K562 (cell line): ENCODE measurements around the gene SERPINA6. TPM values are rescaled to one million over a fixed set of nuclear protein-coding genes. Genes with fewer than 3 reads are reported as not detected.

Experiments
- ATAC-seq: fragments of 200-7000 bp; cut with Tn5 transposase; 3 replicates; pipeline ENCODE4 v1.9.1; 2020; ENCODE audit warnings: moderate library complexity
- BruUV-seq: library from RNA; stranded (reverse); fragments of 400-500 nt; replicated peaks from 2 replicates; lab custom pipeline; 2021; lab: Mats Ljungman, UMichigan
- CTCF ChIA-PET: fragments of 300-600 bp; formaldehyde crosslinking; extraction: SDS; loops from one replicate; lab custom pipeline; 2021; ENCODE audit warnings: low intra/inter-chr PET ratio; lab: Yijun Ruan, JAX
- POLR2A ChIA-PET: fragments of 300-600, 350-650 bp; sonication (Branson Sonifier 250); formaldehyde crosslinking; extraction: SDS; loops from one replicate; lab custom pipeline; 2021; ENCODE audit warnings: antibody characterized with exemption, inconsistent platforms; lab: Yijun Ruan, JAX
- DNase-seq, 4 experiments: peaks; one replicate each; pipeline versions ENCODE4 v3.0.0 to v3.0.0-alpha.2; 2011 to 2018; ENCODE audit warnings: low spot score in 3 of 4, mixed read lengths in 3 of 4; ENCODE audit errors: extremely low read depth in 1 of 4
- FAIRE-seq: peaks from 2 replicates; lab custom pipeline; 2011; peaks lifted over from hg19 to GRCh38; lab: Jason Lieb, UNC
- H2AFZ ChIP-seq: 2 replicates; pipeline ENCODE4 v1.6.0; 2011; ENCODE audit warnings: low read depth, low read length, control low read depth, inconsistent platforms
- H3K27ac ChIP-seq: fragments of 200-600 bp; 3 replicates; pipeline ENCODE4 v1.8.0; 2011; ENCODE audit warnings: low read depth, mild to moderate bottlenecking, control low read depth, inconsistent platforms, low read length, moderate library complexity, mixed read lengths; ENCODE audit errors: extremely low read depth
- H3K27me3 ChIP-seq, 2 experiments: fragments of 300-600 bp in 1 of 2; 2 replicates in 1 of 2; 3 replicates in 1 of 2; pipeline versions ENCODE4 v1.6.0 to v1.8.0; 2011; ENCODE audit warnings: inconsistent platforms in 2 of 2, low read length in 2 of 2, mild to moderate bottlenecking in 1 of 2, mixed read lengths in 1 of 2, moderate library complexity in 1 of 2; ENCODE audit not compliant: control insufficient read depth in 2 of 2, insufficient read depth in 2 of 2
- H3K36me3 ChIP-seq: fragments of 300-600 bp; 3 replicates; pipeline ENCODE4 v1.8.0; 2011; ENCODE audit warnings: mild to moderate bottlenecking, low read length, inconsistent platforms; ENCODE audit not compliant: control insufficient read depth, insufficient read depth
- H3K4me1 ChIP-seq, 2 experiments: fragments of 200-600 bp in 1 of 2; replicated peaks in 1 of 2; 2 replicates in 1 of 2; 3 replicates in 1 of 2; pipeline versions ENCODE4 v1.5.1 to v1.8.0; 2011; ENCODE audit warnings: inconsistent platforms in 2 of 2, low read length in 2 of 2, mild to moderate bottlenecking in 1 of 2, mixed read lengths in 1 of 2, moderate library complexity in 1 of 2; ENCODE audit not compliant: control insufficient read depth in 2 of 2, insufficient read depth in 2 of 2
- H3K4me2 ChIP-seq: 2 replicates; pipeline ENCODE4 v1.6.1; 2011; ENCODE audit warnings: low read length, control low read depth, inconsistent platforms, mixed read lengths; ENCODE audit not compliant: insufficient read depth
- H3K4me3 ChIP-seq: fragments of 200-600 bp; sonication (generic), shearing (Covaris generic); 2 replicates; pipeline ENCODE4 v1.5.1; 2016; ENCODE audit warnings: control low read depth, inconsistent platforms
- H3K79me2 ChIP-seq: fragments of 200-600 bp; 3 replicates; pipeline ENCODE4 v1.8.0; 2011; ENCODE audit warnings: low read length, inconsistent platforms; ENCODE audit not compliant: control insufficient read depth, insufficient read depth
- H3K9ac ChIP-seq, 2 experiments: 2 replicates each; pipeline versions ENCODE4 v1.6.0 to v1.6.1; 2011; ENCODE audit warnings: low read depth in 2 of 2, low read length in 2 of 2, control low read depth in 1 of 2, inconsistent platforms in 1 of 2, mild to moderate bottlenecking in 1 of 2, mixed read lengths in 1 of 2; ENCODE audit not compliant: insufficient read depth in 1 of 2
- H3K9me1 ChIP-seq: one replicate; pipeline ENCODE4 v1.6.0; 2011; ENCODE audit warnings: inconsistent platforms, mild to moderate bottlenecking, low read length, moderate library complexity; ENCODE audit not compliant: control insufficient read depth, insufficient read depth
- H3K9me3 ChIP-seq: replicated peaks from 2 replicates; pipeline ENCODE4 v1.5.1; 2011; ENCODE audit warnings: low read depth, low read length, inconsistent platforms; ENCODE audit not compliant: control insufficient read depth, insufficient read depth
- H4K20me1 ChIP-seq: replicated peaks from 2 replicates; pipeline ENCODE4 v1.6.1; 2011; ENCODE audit warnings: low read length, inconsistent platforms, mixed read lengths; ENCODE audit not compliant: control insufficient read depth, insufficient read depth
- DACH1 ChIP-seq: fragments of 450-650 bp; IDR thresholded peaks from 2 replicates; pipeline ENCODE4 v1.6.1; 2018; ENCODE audit not compliant: partially characterized antibody
- HSF4 ChIP-seq: fragments of 250-450 bp; sonication (Bioruptor Pico); IDR thresholded peaks from 2 replicates; pipeline ENCODE4 v2.1.2; 2022; ENCODE audit warnings: mild to moderate bottlenecking, moderate library complexity, borderline replicate concordance
- MED1 ChIP-seq: sonication (generic); formaldehyde crosslinking; IDR thresholded peaks from 2 replicates; pipeline ENCODE4 v1.8.1; 2023; ENCODE audit warnings: missing genetic modification reagents, borderline replicate concordance
- NRF1 ChIP-seq, 2 experiments: fragments of 450-650 bp; IDR thresholded peaks in 1 of 2; conservative IDR thresholded peaks in 1 of 2; 2 replicates each; pipeline ENCODE4 v1.6.1; 2014; ENCODE audit warnings: mild to moderate bottlenecking in 2 of 2
- RHOXF2B ChIP-seq: fragments of 250-450 bp; sonication (Bioruptor Pico); conservative IDR thresholded peaks from 2 replicates; pipeline ENCODE4 v1.5.1; 2021
- SLC30A9 ChIP-seq: fragments of 250-450 bp; sonication (Bioruptor Pico); IDR thresholded peaks from 2 replicates; pipeline ENCODE4 v1.8.0; 2022; ENCODE audit warnings: mild to moderate bottlenecking, moderate library complexity
- SMARCA5 ChIP-seq: fragments of 450-650 bp; IDR thresholded peaks from 2 replicates; pipeline ENCODE4 v1.6.1; 2016
- TCF3 ChIP-seq: sonication (generic); formaldehyde crosslinking; IDR thresholded peaks from 2 replicates; pipeline ENCODE4 v1.4.0; 2020; ENCODE audit warnings: mild to moderate bottlenecking, missing genetic modification reagents
- TGIF2 ChIP-seq: sonication (generic); formaldehyde crosslinking; IDR thresholded peaks from 2 replicates; pipeline ENCODE4 v1.8.1; 2022; ENCODE audit warnings: mild to moderate bottlenecking, missing genetic modification reagents, moderate library complexity
- YY1 ChIP-seq, 3 experiments: IDR thresholded peaks; 2 replicates each; pipeline ENCODE4 v1.6.1; 2011; ENCODE audit warnings: low read length in 2 of 3, mild to moderate bottlenecking in 2 of 3, moderate library complexity in 2 of 3, borderline replicate concordance in 1 of 3, control low read depth in 1 of 3, low read depth in 1 of 3; ENCODE audit not compliant: insufficient read depth in 3 of 3, insufficient replicate concordance in 2 of 3, control insufficient read depth in 1 of 3, insufficient read length in 1 of 3; ENCODE audit errors: extremely low read depth in 1 of 3
- ZNF239 ChIP-seq: fragments of 250-450 bp; sonication (Bioruptor Pico); IDR thresholded peaks from 2 replicates; pipeline ENCODE4 v1.4.0; 2020; ENCODE audit warnings: mild to moderate bottlenecking
- ZNF431 ChIP-seq: sonication (generic); formaldehyde crosslinking; IDR thresholded peaks from 2 replicates; pipeline ENCODE4 v1.8.0; 2022; ENCODE audit warnings: mild to moderate bottlenecking, missing genetic modification reagents
- WGBS: fragments of 100-300 bp; shearing (Covaris generic); methylation state at CpG from one replicate; pipeline ENCODE4 v1.1.6; 2016; ENCODE audit warnings: low coverage, mixed read lengths; ENCODE audit not compliant: insufficient coverage; ENCODE audit errors: missing lambda C conversion rate; 5-methylcytosine and 5-hydroxymethylcytosine counted together
- in situ Hi-C: fragments of 300-500 bp; cut with MboI; formaldehyde crosslinking; loops from 4 replicates; pipeline ENCODE4 v1.15.0; 2018; ENCODE audit warnings: inconsistent platforms, mixed read lengths
- intact Hi-C: fragments of 100-400 bp; cut with micrococcal nuclease; formaldehyde crosslinking; loops from 2 replicates; pipeline ENCODE4 v1.14.2; 2022
- polyA plus RNA-seq, 8 experiments: library from polyadenylated mRNA; depleted of rRNA in 4 of 8; stranded (reverse) in 5 of 8; unstranded in 3 of 8; fragments of >200 nt; fragmentation: Nextera tagmentation in 2 of 8; fragmentation: Illumina TruSeq in 1 of 8; extraction: Ambion mirVana in 2 of 8; extraction: Trizol in 1 of 8; gene quantifications; 2 replicates each; pipeline versions ENCODE4 v1.2.1 to v1.2.3, GENCODE V29; 2011 to 2014; ENCODE audit warnings: inconsistent platforms in 1 of 8, missing spikeins in 1 of 8
- total RNA-seq, 7 experiments: library from RNA; depleted of rRNA in 6 of 7; stranded (reverse); fragments of >200 nt in 6 of 7; fragmentation: Illumina TruSeq in 2 of 7; extraction: Trizol in 2 of 7; gene quantifications; 2 replicates each; pipeline versions ENCODE4 v1.2.1 to v1.2.3, GENCODE V29; 2011 to 2021; ENCODE audit warnings: low replicate concordance in 1 of 7
- TF ChIP-seq, protein P1 (sequence below): fragments of 250-450 bp; sonication (Bioruptor Pico); IDR thresholded peaks from 2 replicates; pipeline ENCODE4 v1.4.0; 2020
- TF ChIP-seq, protein P2 (sequence below): fragments of 250-450 bp; sonication (Bioruptor Pico); IDR thresholded peaks from 2 replicates; pipeline ENCODE4 v1.5.1; 2021; ENCODE audit warnings: mild to moderate bottlenecking
- TF ChIP-seq, protein P3 (sequence below): fragments of 450-650 bp; formaldehyde crosslinking; IDR thresholded peaks from 2 replicates; pipeline ENCODE4 v1.4.0; 2022; ENCODE audit warnings: mild to moderate bottlenecking, moderate library complexity

The SERPINA6 gene
- total and polyA plus RNA-seq, 9 of the 15 experiments (the other 6 are each of a cell fraction or from before 2014, with no cell fraction given) = not detected

DNA sequence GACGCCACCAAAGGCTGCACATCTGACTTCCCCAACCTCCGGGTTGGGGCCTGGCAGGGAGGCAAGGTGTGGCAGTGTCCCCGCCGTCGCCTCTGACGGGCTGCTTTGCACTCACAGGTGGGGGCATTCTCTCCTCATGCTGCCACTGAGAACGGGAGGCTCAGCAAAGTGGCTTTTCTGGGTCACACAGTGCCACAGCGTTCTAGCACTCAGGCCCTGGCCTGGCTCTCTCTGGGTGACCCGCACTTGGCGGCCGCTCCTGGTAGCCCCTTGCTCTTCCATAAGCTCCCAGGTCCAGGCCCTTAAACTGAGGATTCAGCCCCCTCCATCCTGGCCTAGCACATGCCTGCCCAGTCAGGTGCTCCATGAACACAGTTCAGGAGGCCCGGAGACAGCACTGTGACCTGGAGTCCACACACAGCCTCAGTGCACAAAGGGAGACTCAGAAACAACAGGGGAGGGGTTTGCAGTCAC is 40.1 kb upstream of the SERPINA6 start:
- no TSS peak for BruUV-seq
- H3K79me2 ChIP-seq = no peaks in the 10 kb centered on the region
- H3K9me3 ChIP-seq = no peaks in the 10 kb centered on the region
- no peak for DNase-seq
- no peak for FAIRE-seq
- ChIA-PET POLR2A (no interaction called here), CTCF (no interaction called here)
- in situ Hi-C loops (no loop called here), intact Hi-C loops (no loop called here)
- H2AFZ ChIP-seq = no peak overlapping the region
- no peak overlapping the region for H3K4me3 ChIP-seq
- no peak overlapping the region for H3K27ac ChIP-seq
- H3K9ac ChIP-seq = no peak overlapping the region
- H3K9me1 ChIP-seq = no peaks in the 10 kb centered on the region
- WGBS = 4% methylated on average over 8 of the region's 12 CpGs
- no peaks in the 10 kb centered on the region for H4K20me1 ChIP-seq
- no peaks in the 10 kb centered on the region for H3K36me3 ChIP-seq
- H3K4me1 ChIP-seq = no peaks in the 10 kb centered on the region
- no peak for ATAC-seq
- no peak overlapping the region for H3K4me2 ChIP-seq
- H3K27me3 ChIP-seq = peaks cover 0 to 5% of the 10 kb centered on the region in 2 experiments; a peak in 1 of 5 replicates
- TF ChIP-seq, protein P1, sequence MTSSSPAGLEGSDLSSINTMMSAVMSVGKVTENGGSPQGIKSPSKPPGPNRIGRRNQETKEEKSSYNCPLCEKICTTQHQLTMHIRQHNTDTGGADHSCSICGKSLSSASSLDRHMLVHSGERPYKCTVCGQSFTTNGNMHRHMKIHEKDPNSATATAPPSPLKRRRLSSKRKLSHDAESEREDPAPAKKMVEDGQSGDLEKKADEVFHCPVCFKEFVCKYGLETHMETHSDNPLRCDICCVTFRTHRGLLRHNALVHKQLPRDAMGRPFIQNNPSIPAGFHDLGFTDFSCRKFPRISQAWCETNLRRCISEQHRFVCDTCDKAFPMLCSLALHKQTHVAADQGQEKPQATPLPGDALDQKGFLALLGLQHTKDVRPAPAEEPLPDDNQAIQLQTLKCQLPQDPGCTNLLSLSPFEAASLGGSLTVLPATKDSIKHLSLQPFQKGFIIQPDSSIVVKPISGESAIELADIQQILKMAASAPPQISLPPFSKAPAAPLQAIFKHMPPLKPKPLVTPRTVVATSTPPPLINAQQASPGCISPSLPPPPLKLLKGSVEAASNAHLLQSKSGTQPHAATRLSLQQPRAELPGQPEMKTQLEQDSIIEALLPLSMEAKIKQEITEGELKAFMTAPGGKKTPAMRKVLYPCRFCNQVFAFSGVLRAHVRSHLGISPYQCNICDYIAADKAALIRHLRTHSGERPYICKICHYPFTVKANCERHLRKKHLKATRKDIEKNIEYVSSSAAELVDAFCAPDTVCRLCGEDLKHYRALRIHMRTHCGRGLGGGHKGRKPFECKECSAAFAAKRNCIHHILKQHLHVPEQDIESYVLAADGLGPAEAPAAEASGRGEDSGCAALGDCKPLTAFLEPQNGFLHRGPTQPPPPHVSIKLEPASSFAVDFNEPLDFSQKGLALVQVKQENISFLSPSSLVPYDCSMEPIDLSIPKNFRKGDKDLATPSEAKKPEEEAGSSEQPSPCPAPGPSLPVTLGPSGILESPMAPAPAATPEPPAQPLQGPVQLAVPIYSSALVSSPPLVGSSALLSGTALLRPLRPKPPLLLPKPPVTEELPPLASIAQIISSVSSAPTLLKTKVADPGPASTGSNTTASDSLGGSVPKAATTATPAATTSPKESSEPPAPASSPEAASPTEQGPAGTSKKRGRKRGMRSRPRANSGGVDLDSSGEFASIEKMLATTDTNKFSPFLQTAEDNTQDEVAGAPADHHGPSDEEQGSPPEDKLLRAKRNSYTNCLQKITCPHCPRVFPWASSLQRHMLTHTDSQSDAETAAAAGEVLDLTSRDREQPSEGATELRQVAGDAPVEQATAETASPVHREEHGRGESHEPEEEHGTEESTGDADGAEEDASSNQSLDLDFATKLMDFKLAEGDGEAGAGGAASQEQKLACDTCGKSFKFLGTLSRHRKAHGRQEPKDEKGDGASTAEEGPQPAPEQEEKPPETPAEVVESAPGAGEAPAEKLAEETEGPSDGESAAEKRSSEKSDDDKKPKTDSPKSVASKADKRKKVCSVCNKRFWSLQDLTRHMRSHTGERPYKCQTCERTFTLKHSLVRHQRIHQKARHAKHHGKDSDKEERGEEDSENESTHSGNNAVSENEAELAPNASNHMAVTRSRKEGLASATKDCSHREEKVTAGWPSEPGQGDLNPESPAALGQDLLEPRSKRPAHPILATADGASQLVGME (CRISPR knock-in tag) = no peak
- TF ChIP-seq, protein P2, sequence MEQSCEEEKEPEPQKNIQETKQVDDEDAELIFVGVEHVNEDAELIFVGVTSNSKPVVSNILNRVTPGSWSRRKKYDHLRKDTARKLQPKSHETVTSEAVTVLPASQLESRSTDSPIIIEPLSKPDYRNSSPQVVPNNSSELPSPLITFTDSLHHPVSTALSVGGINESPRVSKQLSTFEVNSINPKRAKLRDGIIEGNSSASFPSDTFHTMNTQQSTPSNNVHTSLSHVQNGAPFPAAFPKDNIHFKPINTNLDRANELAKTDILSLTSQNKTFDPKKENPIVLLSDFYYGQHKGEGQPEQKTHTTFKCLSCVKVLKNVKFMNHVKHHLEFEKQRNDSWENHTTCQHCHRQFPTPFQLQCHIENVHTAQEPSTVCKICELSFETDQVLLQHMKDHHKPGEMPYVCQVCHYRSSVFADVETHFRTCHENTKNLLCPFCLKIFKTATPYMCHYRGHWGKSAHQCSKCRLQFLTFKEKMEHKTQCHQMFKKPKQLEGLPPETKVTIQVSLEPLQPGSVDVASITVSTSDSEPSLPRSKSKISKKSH (CRISPR knock-in tag) = no peak
- no peak for TF ChIP-seq SMARCA5
- TF ChIP-seq DACH1 = no peak
- no peak for TF ChIP-seq TCF3
- no peak for TF ChIP-seq TGIF2 (CRISPR knock-in tag)
- no peak for TF ChIP-seq NRF1 (conservative IDR thresholded peaks at IDR 0.05 in 1 of 2, IDR thresholded peaks at IDR 0.05 in 1 of 2)
- TF ChIP-seq SLC30A9 (CRISPR knock-in tag) = no peak
- TF ChIP-seq, protein P3, sequence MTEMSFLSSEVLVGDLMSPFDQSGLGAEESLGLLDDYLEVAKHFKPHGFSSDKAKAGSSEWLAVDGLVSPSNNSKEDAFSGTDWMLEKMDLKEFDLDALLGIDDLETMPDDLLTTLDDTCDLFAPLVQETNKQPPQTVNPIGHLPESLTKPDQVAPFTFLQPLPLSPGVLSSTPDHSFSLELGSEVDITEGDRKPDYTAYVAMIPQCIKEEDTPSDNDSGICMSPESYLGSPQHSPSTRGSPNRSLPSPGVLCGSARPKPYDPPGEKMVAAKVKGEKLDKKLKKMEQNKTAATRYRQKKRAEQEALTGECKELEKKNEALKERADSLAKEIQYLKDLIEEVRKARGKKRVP (CRISPR knock-in tag) = no peak
- TF ChIP-seq ZNF431 = no peak
- TF ChIP-seq YY1 (IDR thresholded peaks at IDR 0.05; ENCODE audit: borderline replicate concordance in 1 of 3, control insufficient read depth in 1 of 3, extremely low read depth in 1 of 3, insufficient read depth in 3 of 3, insufficient read length in 1 of 3, insufficient replicate concordance in 2 of 3, low read depth in 1 of 3, low read length in 2 of 3) = no peak
- TF ChIP-seq HSF4 (CRISPR knock-in tag) = no peak
- no peak for TF ChIP-seq RHOXF2B (CRISPR knock-in tag)
- no peak for TF ChIP-seq ZNF239 (CRISPR knock-in tag)
- TF ChIP-seq MED1 (CRISPR knock-in tag) = no peak
